ENCODE data around the gene EVC2.
"Not testable (repeated sequence)": the region's sequence is repeated elsewhere in the genome, so short reads cannot be mapped to it uniquely, and the experiment has no call there.

EVC2 gene

DNA sequence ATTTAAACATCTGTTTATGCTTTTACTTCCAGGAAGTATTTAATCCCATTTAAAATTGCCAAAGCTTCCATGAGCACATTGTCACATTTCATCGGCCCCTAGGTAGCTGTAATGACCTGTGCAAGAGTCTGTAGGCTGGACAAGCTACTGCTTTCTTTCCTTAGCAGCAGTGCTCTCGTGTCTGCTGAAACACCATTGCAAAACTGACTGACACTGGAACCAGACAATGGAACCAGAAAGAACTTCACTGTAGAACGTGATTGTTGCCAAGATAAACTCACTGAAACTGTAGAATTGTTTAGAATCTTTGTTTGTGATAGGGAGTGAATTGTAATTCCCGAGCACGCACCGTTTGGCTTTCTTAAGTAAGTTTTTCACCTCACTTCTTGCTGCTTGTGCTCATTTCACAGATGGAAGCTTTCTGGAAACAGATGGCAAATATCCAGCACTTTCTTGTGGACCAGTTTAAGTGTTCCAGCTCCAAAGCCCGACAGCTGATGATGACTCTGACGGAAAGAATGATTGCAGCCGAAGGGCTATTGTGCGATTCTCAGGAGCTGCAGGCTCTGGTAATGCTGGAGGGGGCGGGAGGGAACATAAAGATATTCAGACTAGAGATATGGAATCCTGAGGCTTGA lies 39.5 kb upstream of the EVC2 start:
- no peak overlapping the region for H3K4me3 ChIP-seq (ENCODE audit: low read length)
- DNase-seq (ENCODE audit: low read depth, low spot score) = no peak

- no peak for DNase-seq (ENCODE audit: low read depth, low spot score)
- H3K4me3 ChIP-seq (ENCODE audit: low read length) = no peak overlapping the region
These were observed 38.7 kb upstream of the EVC2 start for GRCh38 chr4:5746829-5747737.

GRCh38 chr4:5746250-5746649 lies 37.9 kb upstream of the EVC2 start:
- H3K4me3 ChIP-seq (ENCODE audit: low read length) = no peak overlapping the region
- DNase-seq (ENCODE audit: low read depth, low spot score) = no peak

- DNase-seq (ENCODE audit: low read depth, low spot score) = no peak
These were observed 34.6 kb upstream of the EVC2 start for GRCh38 chr4:5742968-5743367.

DNA sequence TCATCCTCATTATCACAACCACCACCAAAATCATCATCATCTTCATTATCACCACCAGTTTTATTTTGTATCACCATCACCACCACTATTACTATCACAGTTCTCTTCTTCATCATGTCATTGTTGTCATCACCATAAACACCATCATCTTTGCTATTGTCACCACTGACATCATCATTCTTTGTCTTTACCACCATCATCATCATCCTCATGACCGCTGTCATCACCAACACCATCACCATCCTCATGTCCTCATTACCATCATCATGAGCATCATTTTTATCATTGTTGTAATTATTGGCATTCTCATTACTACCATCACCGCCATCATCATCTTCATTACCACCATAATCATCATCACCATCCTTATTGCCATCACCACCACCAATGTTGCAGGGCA lies 34.0 kb upstream of the EVC2 start:
- no peak overlapping the region for H3K4me3 ChIP-seq (ENCODE audit: low read length)

More at GRCh38 chr4:5742968-5743367, 34.6 kb upstream of the EVC2 start:
- no peak overlapping the region for H3K4me3 ChIP-seq (ENCODE audit: low read length)

DNA sequence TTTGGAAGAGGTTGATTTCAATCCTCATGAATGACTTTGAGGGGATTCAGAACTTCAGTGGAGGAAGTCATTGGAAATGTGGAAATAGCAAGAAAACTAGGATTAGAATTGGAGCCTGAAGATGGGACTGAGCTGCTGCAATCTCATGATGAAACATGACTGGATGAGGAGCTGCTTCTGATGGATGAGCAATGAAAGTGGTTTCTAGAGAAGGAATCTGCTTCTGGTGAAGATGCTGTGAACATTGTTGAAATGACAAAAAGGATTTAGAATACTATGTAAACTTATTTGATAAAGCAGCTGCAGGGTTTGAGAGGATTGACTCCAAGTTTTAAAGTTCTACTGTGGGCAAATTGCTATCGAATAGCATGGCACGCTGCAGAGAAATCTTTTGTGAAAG lies 29.7 kb upstream of the EVC2 start:
- H3K4me3 ChIP-seq (ENCODE audit: low read length) = no peak overlapping the region
- DNase-seq (ENCODE audit: low read depth, low spot score) = no peak

More for the DNA sequence above, 34.0 kb upstream of the EVC2 start:
- no peak for DNase-seq (ENCODE audit: low read depth, low spot score)

DNA sequence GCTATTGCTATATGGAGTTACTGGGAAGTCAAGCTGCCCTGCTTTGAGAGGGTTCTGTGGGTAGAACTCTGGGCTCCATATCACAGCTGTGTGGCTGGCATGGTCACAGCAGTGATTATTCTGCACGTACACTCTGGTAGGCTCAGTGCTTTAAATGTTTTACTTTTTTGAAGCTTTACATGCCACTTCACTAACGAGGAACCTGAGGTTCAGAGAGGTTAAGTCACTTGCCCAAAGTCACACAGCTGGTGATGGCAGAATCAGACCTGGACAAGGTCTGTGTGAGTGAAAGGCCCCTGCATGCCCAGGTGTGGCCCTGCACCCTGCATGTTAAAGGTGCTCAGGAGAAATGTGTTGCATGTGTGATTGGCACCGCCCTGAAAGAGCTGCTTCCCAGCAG lies 27.1 kb upstream of the EVC2 start:
- H3K4me3 ChIP-seq (ENCODE audit: low read length) = no peak overlapping the region
- DNase-seq (ENCODE audit: low read depth, low spot score) = no peak

DNA sequence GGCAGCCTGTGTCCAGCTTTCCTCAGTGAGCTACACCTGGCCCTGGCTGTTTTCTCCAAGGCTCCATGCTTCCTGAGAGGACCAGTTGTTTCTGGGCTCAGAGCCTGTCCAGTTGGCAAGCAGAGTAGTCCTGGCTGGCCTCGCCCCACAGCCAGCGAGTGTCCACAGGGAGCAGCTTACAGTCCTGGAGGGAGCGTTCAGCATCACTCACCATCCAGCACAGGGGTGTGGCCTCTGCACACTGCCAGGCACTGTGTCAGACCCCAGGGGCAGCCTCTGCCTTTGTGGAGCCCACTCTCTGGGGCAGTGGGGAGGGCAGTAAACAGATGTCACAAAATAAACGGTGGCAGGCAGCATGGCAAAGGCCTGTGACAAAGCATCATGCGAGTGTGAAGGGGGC lies 26.5 kb upstream of the EVC2 start:
- no peak for DNase-seq (ENCODE audit: low read depth, low spot score)
- H3K4me3 ChIP-seq (ENCODE audit: low read length) = no peak overlapping the region

GRCh38 chr4:5732158-5732557 lies 23.8 kb upstream of the EVC2 start:
- H3K4me3 ChIP-seq (ENCODE audit: low read length) = no peak overlapping the region

GRCh38 chr4:5730993-5731990 lies 22.9 kb upstream of the EVC2 start:
- DNase-seq (ENCODE audit: low read depth, low spot score) = no peak
- H3K4me3 ChIP-seq (ENCODE audit: low read length) = no peak overlapping the region

More at GRCh38 chr4:5732158-5732557, 23.8 kb upstream of the EVC2 start:
- DNase-seq (ENCODE audit: low read depth, low spot score) = no peak

DNA sequence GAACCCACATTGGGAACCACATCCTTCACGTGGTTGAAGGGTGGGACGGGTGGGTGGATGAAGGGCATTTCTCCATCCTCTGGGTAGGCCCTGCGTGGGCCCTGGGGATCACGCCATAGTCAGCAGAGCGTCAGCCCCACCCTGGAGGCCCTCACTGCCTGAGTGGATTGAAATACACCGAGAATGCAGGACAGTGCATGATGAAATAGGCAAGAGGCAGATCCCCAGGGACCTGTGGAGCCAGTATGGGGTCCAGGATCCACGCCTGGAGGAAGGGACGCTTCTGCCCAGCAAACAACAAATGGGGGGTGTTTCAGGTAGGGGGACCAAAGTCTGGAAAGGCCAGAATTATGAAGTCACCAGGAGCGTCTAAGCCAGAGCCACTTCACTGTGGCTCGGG lies 22.1 kb upstream of the EVC2 start:
- H3K4me3 ChIP-seq (ENCODE audit: low read length) = no peak overlapping the region
- no peak for DNase-seq (ENCODE audit: low read depth, low spot score)

DNA sequence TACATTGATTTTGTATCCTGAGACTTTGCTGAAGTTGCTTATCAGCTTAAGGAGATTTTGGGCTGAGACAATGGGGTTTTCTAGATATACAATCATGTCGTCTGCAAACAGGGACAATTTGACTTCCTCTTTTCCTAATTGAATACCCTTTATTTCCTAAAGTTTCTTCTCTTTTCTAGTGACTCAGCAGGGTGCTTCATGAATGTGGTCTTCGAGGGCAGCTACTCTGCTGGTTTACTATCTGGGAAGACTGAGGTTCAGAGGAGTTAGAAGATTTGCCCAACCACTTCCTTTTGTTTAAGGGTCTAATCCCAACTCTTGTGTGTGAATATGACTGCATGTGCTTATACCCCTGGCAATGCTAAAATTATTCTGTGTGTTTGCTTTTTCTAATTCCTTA lies 20.1 kb upstream of the EVC2 start:
- not testable (repeated sequence) for DNase-seq (ENCODE audit: low read depth, low spot score); H3K4me3 ChIP-seq (ENCODE audit: low read length)

DNA sequence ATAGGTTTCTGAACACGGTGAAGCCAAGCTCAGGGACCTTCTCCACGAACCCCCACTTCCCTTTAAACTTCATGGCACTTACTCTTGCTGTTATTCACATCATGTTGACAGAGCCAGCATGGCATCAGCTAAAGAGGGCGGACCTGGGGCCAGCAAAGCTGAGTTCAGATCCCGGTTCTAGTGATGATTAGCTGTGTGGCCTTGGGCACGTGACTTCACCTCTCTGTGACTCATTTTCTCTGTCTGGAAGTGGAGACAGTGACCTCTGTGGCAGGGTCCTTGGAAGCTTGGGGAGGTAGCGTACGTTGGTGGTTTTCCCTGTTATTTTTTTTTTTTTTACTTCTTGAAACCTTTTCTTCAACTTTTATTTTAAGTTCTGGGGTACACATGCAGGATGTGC lies 16.0 kb upstream of the EVC2 start:
- no peak for DNase-seq (ENCODE audit: low read depth, low spot score)
- no peak overlapping the region for H3K4me3 ChIP-seq (ENCODE audit: low read length)

DNA sequence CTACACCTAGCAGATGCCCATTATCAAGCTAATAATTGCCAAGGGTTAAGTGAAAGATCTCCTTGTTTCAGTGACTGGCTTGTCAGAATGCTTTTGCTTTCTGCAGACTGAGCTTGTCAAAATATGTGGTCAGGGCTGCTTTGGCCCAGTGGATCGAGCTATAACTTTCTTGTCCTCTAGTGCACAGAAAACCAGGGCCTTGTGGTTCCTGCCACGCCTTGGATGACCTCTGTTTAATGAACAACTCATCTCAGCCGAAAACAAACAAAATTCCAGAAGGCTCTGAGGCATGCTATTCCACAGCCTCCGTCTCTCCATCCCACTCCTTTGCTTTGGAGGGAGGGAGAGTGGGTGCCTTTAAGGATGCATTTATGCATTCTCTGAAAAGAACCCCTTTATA lies 14.0 kb upstream of the EVC2 start:
- no peak overlapping the region for H3K4me3 ChIP-seq (ENCODE audit: low read length)
- DNase-seq (ENCODE audit: low read depth, low spot score) = no peak

- no peak overlapping the region for H3K4me3 ChIP-seq (ENCODE audit: low read length)
- no peak for DNase-seq (ENCODE audit: low read depth, low spot score)
These were observed 13.6 kb upstream of the EVC2 start for GRCh38 chr4:5721923-5722322.

DNA sequence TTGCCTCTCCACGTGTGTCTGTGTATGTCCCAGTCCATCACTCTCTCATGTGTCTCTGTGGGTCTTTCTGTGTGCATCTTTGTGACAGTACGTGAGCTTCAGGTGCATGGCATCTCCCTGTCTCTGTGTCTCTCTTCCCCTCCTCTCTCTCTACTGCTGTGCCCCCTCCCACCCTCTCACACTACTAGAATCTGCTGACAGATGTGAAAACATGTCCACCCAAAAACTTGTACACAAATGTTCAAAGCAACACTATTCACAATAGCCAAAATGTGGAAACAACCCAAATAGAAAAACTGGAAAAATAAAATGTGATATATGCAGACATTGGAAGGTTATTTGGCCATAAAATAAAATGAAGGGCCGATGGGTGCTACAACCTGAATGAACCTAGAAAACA lies 12.6 kb upstream of the EVC2 start:
- no peak for DNase-seq (ENCODE audit: low read depth, low spot score)
- no peak overlapping the region for H3K4me3 ChIP-seq (ENCODE audit: low read length)

GRCh38 chr4:5720157-5720850 lies 11.9 kb upstream of the EVC2 start:
- DNase-seq (ENCODE audit: low read depth, low spot score) = no peak
- H3K4me3 ChIP-seq (ENCODE audit: low read length) = no peak overlapping the region

- no peak overlapping the region for H3K4me3 ChIP-seq (ENCODE audit: low read length)
- DNase-seq (ENCODE audit: low read depth, low spot score) = no peak
These were observed 11.1 kb upstream of the EVC2 start for GRCh38 chr4:5719350-5720055.

Measured in Jurkat, Clone E6-1 (cell line).